ENCODE data around the gene SLC19A1. TPM values are rescaled to one million over a fixed set of nuclear protein-coding genes. Genes with fewer than 3 reads are reported as not detected.
"Not testable (repeated sequence)": the region's sequence is repeated elsewhere in the genome, so short reads cannot be mapped to it uniquely, and the experiment has no call there.

SLC19A1 gene
- total RNA-seq, 1 experiment from 2014 or later = 17.9 TPM

GRCh38 chr21:45538381-45539045 lies 3.7 kb downstream of the SLC19A1 start:
- no peak overlapping the region for H3K4me3 ChIP-seq (ENCODE audit: insufficient read depth, low read depth, low read length)
- DNase-seq = no peak
- H3K27me3 ChIP-seq (ENCODE audit: control insufficient read depth, insufficient read depth, low read length) = no peaks in the 10 kb centered on the region
- peaks cover 1% of the 10 kb centered on the region; the same call in 1 of the 2 replicates for H3K36me3 ChIP-seq (replicated peaks; ENCODE audit: control insufficient read depth, insufficient read depth, low read length)

- H3K4me3 ChIP-seq (ENCODE audit: insufficient read depth, low read depth, low read length) = no peak overlapping the region
- H3K36me3 ChIP-seq (replicated peaks; ENCODE audit: control insufficient read depth, insufficient read depth, low read length) = peaks cover 1% of the 10 kb centered on the region; the same call in 1 of the 2 replicates
- H3K27me3 ChIP-seq (ENCODE audit: control insufficient read depth, insufficient read depth, low read length) = no peaks in the 10 kb centered on the region
- no peak for DNase-seq
These were observed 4.4 kb downstream of the SLC19A1 start for GRCh38 chr21:45537746-45538291.

- Histone ChIP-seq H3K27me3 (ENCODE audit: control insufficient read depth, insufficient read depth, low read length) (no peaks in the 10 kb centered on the region), H3K4me3 (ENCODE audit: insufficient read depth, low read depth, low read length) (no peak overlapping the region), H3K36me3 (replicated peaks; ENCODE audit: control insufficient read depth, insufficient read depth, low read length) (peaks cover 1% of the 10 kb centered on the region; the same call in 1 of the 2 replicates)
- DNase-seq = no peak
These were observed 5.0 kb downstream of the SLC19A1 start for GRCh38 chr21:45537111-45537745.

- Histone ChIP-seq H3K4me3 (ENCODE audit: insufficient read depth, low read depth, low read length) (no peak overlapping the region), H3K27me3 (ENCODE audit: control insufficient read depth, insufficient read depth, low read length) (no peaks in the 10 kb centered on the region), H3K36me3 (replicated peaks; ENCODE audit: control insufficient read depth, insufficient read depth, low read length) (peaks cover 1% of the 10 kb centered on the region; the same call in 1 of the 2 replicates)
- DNase-seq = no peak
These were observed 5.7 kb downstream of the SLC19A1 start for GRCh38 chr21:45536301-45537081.

- Histone ChIP-seq H3K36me3 (replicated peaks; ENCODE audit: control insufficient read depth, insufficient read depth, low read length) (peaks cover 1% of the 10 kb centered on the region; the same call in 1 of the 2 replicates), H3K4me3 (ENCODE audit: insufficient read depth, low read depth, low read length) (no peak overlapping the region), H3K27me3 (ENCODE audit: control insufficient read depth, insufficient read depth, low read length) (no peaks in the 10 kb centered on the region)
- no peak for DNase-seq
These were observed 6.7 kb downstream of the SLC19A1 start for GRCh38 chr21:45535341-45536081.

GRCh38 chr21:45534636-45535331 lies 7.5 kb downstream of the SLC19A1 start:
- DNase-seq = no peak
- Histone ChIP-seq H3K36me3 (replicated peaks; ENCODE audit: control insufficient read depth, insufficient read depth, low read length) (peaks cover 5% of the 10 kb centered on the region), H3K4me3 (ENCODE audit: insufficient read depth, low read depth, low read length) (no peak overlapping the region), H3K27me3 (ENCODE audit: control insufficient read depth, insufficient read depth, low read length) (no peaks in the 10 kb centered on the region)

GRCh38 chr21:45533846-45534635 lies 8.2 kb downstream of the SLC19A1 start:
- no peak for DNase-seq
- H3K36me3 ChIP-seq (replicated peaks; ENCODE audit: control insufficient read depth, insufficient read depth, low read length) = peaks cover 11% of the 10 kb centered on the region
- H3K4me3 ChIP-seq (ENCODE audit: insufficient read depth, low read depth, low read length) = no peak overlapping the region
- no peaks in the 10 kb centered on the region for H3K27me3 ChIP-seq (ENCODE audit: control insufficient read depth, insufficient read depth, low read length)

- Histone ChIP-seq H3K36me3 (replicated peaks; ENCODE audit: control insufficient read depth, insufficient read depth, low read length) (peaks cover 11% of the 10 kb centered on the region), H3K27me3 (ENCODE audit: control insufficient read depth, insufficient read depth, low read length) (no peaks in the 10 kb centered on the region)
- no peak for DNase-seq
These were observed 8.8 kb downstream of the SLC19A1 start for GRCh38 chr21:45533361-45533845.

GRCh38 chr21:45532826-45533360 lies 9.3 kb downstream of the SLC19A1 start:
- peaks cover 11% of the 10 kb centered on the region for H3K36me3 ChIP-seq (replicated peaks; ENCODE audit: control insufficient read depth, insufficient read depth, low read length)
- H3K27me3 ChIP-seq (ENCODE audit: control insufficient read depth, insufficient read depth, low read length) = no peaks in the 10 kb centered on the region
- no peak for DNase-seq
- no peak overlapping the region for H3K4me3 ChIP-seq (ENCODE audit: insufficient read depth, low read depth, low read length)

More at GRCh38 chr21:45533361-45533845, 8.8 kb downstream of the SLC19A1 start:
- H3K4me3 ChIP-seq (ENCODE audit: insufficient read depth, low read depth, low read length) = no peak overlapping the region

GRCh38 chr21:45531393-45532215 lies 10.6 kb downstream of the SLC19A1 start:
- no peak for DNase-seq
- Histone ChIP-seq H3K4me3 (ENCODE audit: insufficient read depth, low read depth, low read length) (no peak overlapping the region), H3K36me3 (replicated peaks; ENCODE audit: control insufficient read depth, insufficient read depth, low read length) (peaks cover 10% of the 10 kb centered on the region), H3K27me3 (ENCODE audit: control insufficient read depth, insufficient read depth, low read length) (no peaks in the 10 kb centered on the region)

- not testable (repeated sequence) for H3K27me3 ChIP-seq (ENCODE audit: control insufficient read depth, insufficient read depth, low read length); H3K36me3 ChIP-seq (replicated peaks; ENCODE audit: control insufficient read depth, insufficient read depth, low read length); H3K4me3 ChIP-seq (ENCODE audit: insufficient read depth, low read depth, low read length); DNase-seq
These were observed 11.2 kb downstream of the SLC19A1 start for GRCh38 chr21:45531114-45531392.

GRCh38 chr21:45530423-45531113 lies 11.7 kb downstream of the SLC19A1 start:
- H3K27me3 ChIP-seq (ENCODE audit: control insufficient read depth, insufficient read depth, low read length) = no peaks in the 10 kb centered on the region
- no peak for DNase-seq
- no peak overlapping the region for H3K4me3 ChIP-seq (ENCODE audit: insufficient read depth, low read depth, low read length)
- peaks cover 10% of the 10 kb centered on the region for H3K36me3 ChIP-seq (replicated peaks; ENCODE audit: control insufficient read depth, insufficient read depth, low read length)

Data from H7 (cell line).